Hypothalamus (tissue), 51 donors: ENCODE measurements around the gene ITGB3.
"Not testable (repeated sequence)": the region's sequence is repeated elsewhere in the genome, so short reads cannot be mapped to it uniquely, and the experiment has no call there.

Experiments
- DNase-seq, 51 donors: peaks; one replicate each; lab custom pipeline; 2025; lab: John Stamatoyannopoulos, UW

Gene ITGB3

GRCh38 chr17:47253541-47254402 lies at the start of gene ITGB3:
Gene ITGB3 (plus strand): TSS chr17:47253827. CDS start chr17:47253862, 35 bp downstream.
- peak in 32 of 51 donors; percentile 4 to 62 (median 27) for DNase-seq

- DNase-seq, result no peak
Observed at GRCh38 chr17:47203984-47204721, 49.5 kb upstream of the ITGB3 start.

- peak in 18 of 51 donors; percentile 2 to 33 (median 18) for DNase-seq
Observed at GRCh38 chr17:47204722-47205418, 48.8 kb upstream of the ITGB3 start.

GRCh38 chr17:47205419-47205963 lies 48.1 kb upstream of the ITGB3 start:
- peak in 3 of 51 donors; percentile 6 to 33 (median 12) for DNase-seq

GRCh38 chr17:47207143-47208067 lies 46.2 kb upstream of the ITGB3 start:
- DNase-seq, result no peak

- no peak for DNase-seq
Observed at GRCh38 chr17:47208744-47209488, 44.7 kb upstream of the ITGB3 start, which contains the start of gene MYL4. Gene MYL4 (plus strand): TSS chr17:47209348. CDS start chr17:47209423, 75 bp downstream.

GRCh38 chr17:47209499-47209898 lies 44.1 kb upstream of the ITGB3 start:
- DNase-seq, result no peak

GRCh38 chr17:47210105-47210504 lies 43.5 kb upstream of the ITGB3 start:
- DNase-seq, result no peak

- no peak for DNase-seq
Observed at GRCh38 chr17:47210779-47211178, 42.8 kb upstream of the ITGB3 start.

GRCh38 chr17:47212458-47212857 lies 41.2 kb upstream of the ITGB3 start:
- no peak for DNase-seq

GRCh38 chr17:47213540-47213939 lies 40.1 kb upstream of the ITGB3 start:
- no peak for DNase-seq

GRCh38 chr17:47214931-47215330 lies 38.7 kb upstream of the ITGB3 start:
- no peak for DNase-seq

- DNase-seq, result not testable (repeated sequence)
Observed at GRCh38 chr17:47216821-47217220, 36.8 kb upstream of the ITGB3 start.

- DNase-seq, result not testable (repeated sequence)
Observed at GRCh38 chr17:47217279-47217678, 36.3 kb upstream of the ITGB3 start.

GRCh38 chr17:47218896-47219430 lies 34.7 kb upstream of the ITGB3 start:
- no peak for DNase-seq

GRCh38 chr17:47219621-47220475 lies 33.8 kb upstream of the ITGB3 start:
- DNase-seq, result no peak

- no peak for DNase-seq
Observed at GRCh38 chr17:47220531-47220999, 33.1 kb upstream of the ITGB3 start.
